Stimulated activated naive B cell treated with anti-CD40 and anti-IgM and Interleukin-4, amounts not matched to agents 10 μg/mL and 1 μg/mL and 100 μg/mL, for 72 hours (primary cell): Measurements from ENCODE around the gene CDKN2AIP.
"Not testable (repeated sequence)": the region's sequence is repeated elsewhere in the genome, so short reads cannot be mapped to it uniquely, and the experiment has no call there.

Experiments
- ATAC-seq, 2 donors: fragments of 150-1000 bp; cut with Tn5 transposase; replicated peaks; 2 replicates each; pipeline ENCODE4 v1.10.0; 2021; ENCODE audit warnings: moderate library complexity in 1 of 2
- DNase-seq: peaks from one replicate; pipeline ENCODE4 v3.0.0; 2021
- H3K27ac Mint-ChIP-seq: one replicate; pipeline ENCODE4 v1.8.0; 2022; ENCODE audit warnings: mild to moderate bottlenecking, mixed read lengths
- H3K27me3 Mint-ChIP-seq, 2 donors: one replicate each; pipeline ENCODE4 v1.8.0; 2022; ENCODE audit warnings: mixed read lengths in 2 of 2
- H3K36me3 Mint-ChIP-seq, 2 donors: one replicate each; pipeline ENCODE4 v1.8.0; 2022; ENCODE audit warnings: mixed read lengths in 2 of 2, mild to moderate bottlenecking in 1 of 2
- H3K4me1 Mint-ChIP-seq, 2 donors: one replicate each; pipeline ENCODE4 v1.8.0; 2022; ENCODE audit warnings: mixed read lengths in 2 of 2, mild to moderate bottlenecking in 1 of 2
- H3K4me3 Mint-ChIP-seq, 2 donors: one replicate each; pipeline ENCODE4 v1.8.0; 2022; ENCODE audit warnings: mild to moderate bottlenecking in 2 of 2, mixed read lengths in 2 of 2, moderate library complexity in 1 of 2
- H3K9me3 Mint-ChIP-seq, 2 donors: one replicate each; pipeline ENCODE4 v1.8.0; 2022; ENCODE audit warnings: mixed read lengths in 2 of 2, mild to moderate bottlenecking in 1 of 2

Gene CDKN2AIP

GRCh38 chr4:183430317-183430993 is 14.0 kb upstream of the CDKN2AIP start:
- DNase-seq (no peak), ATAC-seq (no peak)
- peaks cover 2 to 6% of the 10 kb centered on the region in 2 donors for H3K4me1 Mint-ChIP-seq

GRCh38 chr4:183430994-183431347 is 13.5 kb upstream of the CDKN2AIP start:
- no peak for DNase-seq
- Mint-ChIP-seq H3K4me1 (peaks cover 2 to 6% of the 10 kb centered on the region in 2 donors), H3K36me3 (no peaks in the 10 kb centered on the region), H3K9me3 (no peaks in the 10 kb centered on the region), H3K27me3 (peaks cover 8% of the 10 kb centered on the region in 2 donors), H3K27ac (no peak overlapping the region), H3K4me3 (no peak overlapping the region)
- no peak for ATAC-seq

More at GRCh38 chr4:183430317-183430993, 14.0 kb upstream of the CDKN2AIP start:
- no peak overlapping the region for H3K4me3 Mint-ChIP-seq
- H3K27ac Mint-ChIP-seq, result peak overlapping the region; percentile 77
- peaks cover 8% of the 10 kb centered on the region in 2 donors for H3K27me3 Mint-ChIP-seq
- no peaks in the 10 kb centered on the region for H3K36me3 Mint-ChIP-seq
- no peaks in the 10 kb centered on the region for H3K9me3 Mint-ChIP-seq

GRCh38 chr4:183431614-183432013 is 12.8 kb upstream of the CDKN2AIP start:
- Mint-ChIP-seq H3K27ac (no peak overlapping the region), H3K27me3 (peaks cover 8% of the 10 kb centered on the region in 2 donors), H3K4me1 (peaks cover 2 to 6% of the 10 kb centered on the region in 2 donors), H3K36me3 (no peaks in the 10 kb centered on the region), H3K4me3 (no peak overlapping the region), H3K9me3 (no peaks in the 10 kb centered on the region)
- DNase-seq (no peak), ATAC-seq (no peak)

GRCh38 chr4:183433183-183433582 is 11.3 kb upstream of the CDKN2AIP start:
- not testable (repeated sequence) for H3K9me3 Mint-ChIP-seq, H3K4me1 Mint-ChIP-seq, H3K4me3 Mint-ChIP-seq, H3K27me3 Mint-ChIP-seq, H3K27ac Mint-ChIP-seq, ATAC-seq, DNase-seq, H3K36me3 Mint-ChIP-seq

GRCh38 chr4:183434264-183434663 is 10.2 kb upstream of the CDKN2AIP start:
- Mint-ChIP-seq H3K4me1 (peaks cover 2 to 6% of the 10 kb centered on the region in 2 donors), H3K36me3 (no peaks in the 10 kb centered on the region), H3K4me3 (no peak overlapping the region), H3K27ac (no peak overlapping the region), H3K27me3 (peaks cover 8% of the 10 kb centered on the region in 2 donors), H3K9me3 (no peaks in the 10 kb centered on the region)
- DNase-seq (no peak), ATAC-seq (no peak)

GRCh38 chr4:183434666-183435190 is 9.7 kb upstream of the CDKN2AIP start:
- Mint-ChIP-seq H3K9me3 (no peaks in the 10 kb centered on the region), H3K4me1 (peaks cover 2 to 6% of the 10 kb centered on the region in 2 donors), H3K27me3 (peaks cover 4 to 8% of the 10 kb centered on the region in 2 donors), H3K4me3 (no peak overlapping the region), H3K36me3 (no peaks in the 10 kb centered on the region), H3K27ac (no peak overlapping the region)
- no peak for DNase-seq
- no peak for ATAC-seq

GRCh38 chr4:183435803-183436202 is 8.6 kb upstream of the CDKN2AIP start:
- no peak for DNase-seq

GRCh38 chr4:183436417-183436816 is 8.0 kb upstream of the CDKN2AIP start:
- DNase-seq, result no peak
- Mint-ChIP-seq H3K27ac (peak overlapping the region; percentile 71), H3K4me3 (no peak overlapping the region), H3K9me3 (no peaks in the 10 kb centered on the region), H3K4me1 (peaks cover 0 to 6% of the 10 kb centered on the region in 2 donors), H3K36me3 (peaks cover 0 to 2% of the 10 kb centered on the region in 2 donors), H3K27me3 (peaks cover 0 to 8% of the 10 kb centered on the region in 2 donors)
- no peak for ATAC-seq

More at GRCh38 chr4:183435803-183436202, 8.6 kb upstream of the CDKN2AIP start:
- H3K27me3 Mint-ChIP-seq, result peaks cover 0 to 8% of the 10 kb centered on the region in 2 donors
- H3K4me3 Mint-ChIP-seq, result no peak overlapping the region
- peaks cover under 1 to 6% of the 10 kb centered on the region in 2 donors for H3K4me1 Mint-ChIP-seq
- no peaks in the 10 kb centered on the region for H3K9me3 Mint-ChIP-seq
- H3K27ac Mint-ChIP-seq, result no peak overlapping the region
- H3K36me3 Mint-ChIP-seq, result peaks cover 0 to under 1% of the 10 kb centered on the region in 2 donors
- no peak for ATAC-seq

GRCh38 chr4:183437452-183437851 is 7.0 kb upstream of the CDKN2AIP start:
- Mint-ChIP-seq H3K27ac (no peak overlapping the region), H3K27me3 (peaks cover 0 to 8% of the 10 kb centered on the region in 2 donors), H3K36me3 (peaks cover 0 to 2% of the 10 kb centered on the region in 2 donors), H3K9me3 (no peaks in the 10 kb centered on the region), H3K4me1 (peaks cover 0 to 6% of the 10 kb centered on the region in 2 donors), H3K4me3 (no peak overlapping the region)
- no peak for ATAC-seq
- DNase-seq, result no peak

GRCh38 chr4:183438458-183439113 is 5.8 kb upstream of the CDKN2AIP start:
- no peak for DNase-seq
- peaks cover 0 to 2% of the 10 kb centered on the region in 2 donors for H3K36me3 Mint-ChIP-seq
- no peaks in the 10 kb centered on the region for H3K9me3 Mint-ChIP-seq
- no peak overlapping the region for H3K27ac Mint-ChIP-seq
- no peak for ATAC-seq
- peaks cover 0 to 8% of the 10 kb centered on the region in 2 donors for H3K27me3 Mint-ChIP-seq
- H3K4me1 Mint-ChIP-seq, result peaks cover 0 to 6% of the 10 kb centered on the region in 2 donors
- H3K4me3 Mint-ChIP-seq, result no peak overlapping the region

- DNase-seq (no peak), ATAC-seq (no peak)
- no peaks in the 10 kb centered on the region for H3K9me3 Mint-ChIP-seq
- no peaks in the 10 kb centered on the region for H3K27me3 Mint-ChIP-seq
- peaks cover 8 to 9% of the 10 kb centered on the region in 2 donors for H3K36me3 Mint-ChIP-seq
- H3K27ac Mint-ChIP-seq, result no peak overlapping the region
- H3K4me1 Mint-ChIP-seq, result peaks cover 3 to 15% of the 10 kb centered on the region in 2 donors
- H3K4me3 Mint-ChIP-seq, result no peak overlapping the region
Observed at GRCh38 chr4:183441276-183441675, 3.2 kb upstream of the CDKN2AIP start.

GRCh38 chr4:183443655-183444213 is 702 bp upstream of the CDKN2AIP start:
- Mint-ChIP-seq H3K36me3 (peaks cover 14 to 17% of the 10 kb centered on the region in 2 donors), H3K9me3 (no peaks in the 10 kb centered on the region), H3K4me3 (peak overlapping the region; percentile 97), H3K27me3 (no peaks in the 10 kb centered on the region), H3K4me1 (peaks cover 6 to 22% of the 10 kb centered on the region in 2 donors), H3K27ac (peak overlapping the region; percentile 97)
- peak; percentile 42 to 44 for ATAC-seq
- no peak for DNase-seq

GRCh38 chr4:183445097-183445428 is 627 bp downstream of the CDKN2AIP start:
- DNase-seq (no peak), ATAC-seq (peak; percentile 34 to 35)
- H3K27me3 Mint-ChIP-seq, result no peaks in the 10 kb centered on the region
- peaks cover 14 to 23% of the 10 kb centered on the region in 2 donors for H3K36me3 Mint-ChIP-seq
- no peaks in the 10 kb centered on the region for H3K9me3 Mint-ChIP-seq
- H3K4me3 Mint-ChIP-seq, result peak overlapping the region; percentile 97
- H3K4me1 Mint-ChIP-seq, result peaks cover 8 to 30% of the 10 kb centered on the region in 2 donors
- peak overlapping the region; percentile 97 for H3K27ac Mint-ChIP-seq

- Mint-ChIP-seq H3K4me3 (no peak overlapping the region), H3K36me3 (peaks cover 19 to 36% of the 10 kb centered on the region in 2 donors), H3K27ac (no peak overlapping the region), H3K9me3 (no peaks in the 10 kb centered on the region), H3K27me3 (no peaks in the 10 kb centered on the region), H3K4me1 (peaks cover 8 to 30% of the 10 kb centered on the region in 2 donors)
- ATAC-seq (no peak), DNase-seq (no peak)
Observed at GRCh38 chr4:183447646-183448045, 3.2 kb downstream of the CDKN2AIP start.
